ENCODE measurements around the gene ELP4.
"Not testable (repeated sequence)": the region's sequence is repeated elsewhere in the genome, so short reads cannot be mapped to it uniquely, and the experiment has no call there.

The ELP4 gene

GRCh38 chr11:31558001-31558400 lies 48.4 kb downstream of the ELP4 start:
- H3K27me3 ChIP-seq (ENCODE audit: insufficient read depth, low read length), result no peaks in the 10 kb centered on the region
- peak overlapping the region; percentile 58; the same call in 1 of the 2 replicates for H3K9ac ChIP-seq (ENCODE audit: low read depth, low read length)
- H3K4me3 ChIP-seq (ENCODE audit: low read length), result peak overlapping the region; percentile 29; the same call in 1 of the 2 replicates
- peaks cover 18% of the 10 kb centered on the region; the same call in 1 of the 2 replicates for H3K4me1 ChIP-seq (ENCODE audit: insufficient read depth, low read length)
- no peaks in the 10 kb centered on the region; the same call in 1 of the 2 replicates for H3K36me3 ChIP-seq (ENCODE audit: insufficient read depth, low read depth, low read length)
- H3K9me3 ChIP-seq (ENCODE audit: insufficient read depth, low read depth, low read length), result peaks cover 7% of the 10 kb centered on the region
- no peak overlapping the region for H3K27ac ChIP-seq (ENCODE audit: low read length)

GRCh38 chr11:31560842-31561476 lies 51.4 kb downstream of the ELP4 start:
- Histone ChIP-seq H3K9me3 (ENCODE audit: insufficient read depth, low read depth, low read length) (no peaks in the 10 kb centered on the region), H3K9ac (ENCODE audit: low read depth, low read length) (no peak overlapping the region), H3K27ac (ENCODE audit: low read length) (no peak overlapping the region), H3K4me3 (ENCODE audit: low read length) (no peak overlapping the region), H3K4me1 (ENCODE audit: insufficient read depth, low read length) (peaks cover 18% of the 10 kb centered on the region; the same call in 1 of the 2 replicates), H3K27me3 (ENCODE audit: insufficient read depth, low read length) (no peaks in the 10 kb centered on the region), H3K36me3 (ENCODE audit: insufficient read depth, low read depth, low read length) (no peaks in the 10 kb centered on the region)

GRCh38 chr11:31564517-31564916 lies 55.0 kb downstream of the ELP4 start:
- H3K9me3 ChIP-seq (ENCODE audit: insufficient read depth, low read depth, low read length); H3K4me1 ChIP-seq (ENCODE audit: insufficient read depth, low read length); H3K9ac ChIP-seq (ENCODE audit: low read depth, low read length); H3K4me3 ChIP-seq (ENCODE audit: low read length); H3K27me3 ChIP-seq (ENCODE audit: insufficient read depth, low read length); H3K36me3 ChIP-seq (ENCODE audit: insufficient read depth, low read depth, low read length); H3K27ac ChIP-seq (ENCODE audit: low read length): not testable (repeated sequence)

GRCh38 chr11:31574133-31574532 lies 64.6 kb downstream of the ELP4 start:
- H3K4me1 ChIP-seq (ENCODE audit: insufficient read depth, low read length); H3K9ac ChIP-seq (ENCODE audit: low read depth, low read length); H3K4me3 ChIP-seq (ENCODE audit: low read length); H3K27ac ChIP-seq (ENCODE audit: low read length); H3K36me3 ChIP-seq (ENCODE audit: insufficient read depth, low read depth, low read length); H3K27me3 ChIP-seq (ENCODE audit: insufficient read depth, low read length); H3K9me3 ChIP-seq (ENCODE audit: insufficient read depth, low read depth, low read length): not testable (repeated sequence)

GRCh38 chr11:31575764-31576163 lies 66.2 kb downstream of the ELP4 start:
- not testable (repeated sequence) for H3K27ac ChIP-seq (ENCODE audit: low read length); H3K9me3 ChIP-seq (ENCODE audit: insufficient read depth, low read depth, low read length); H3K4me1 ChIP-seq (ENCODE audit: insufficient read depth, low read length); H3K36me3 ChIP-seq (ENCODE audit: insufficient read depth, low read depth, low read length); H3K27me3 ChIP-seq (ENCODE audit: insufficient read depth, low read length); H3K4me3 ChIP-seq (ENCODE audit: low read length); H3K9ac ChIP-seq (ENCODE audit: low read depth, low read length)

- H3K27me3 ChIP-seq (ENCODE audit: insufficient read depth, low read length); H3K9ac ChIP-seq (ENCODE audit: low read depth, low read length); H3K9me3 ChIP-seq (ENCODE audit: insufficient read depth, low read depth, low read length); H3K4me1 ChIP-seq (ENCODE audit: insufficient read depth, low read length); H3K4me3 ChIP-seq (ENCODE audit: low read length); H3K36me3 ChIP-seq (ENCODE audit: insufficient read depth, low read depth, low read length); H3K27ac ChIP-seq (ENCODE audit: low read length): not testable (repeated sequence)
These were observed 69.8 kb downstream of the ELP4 start for GRCh38 chr11:31579412-31579811.

- peaks cover 9% of the 10 kb centered on the region; the same call in 1 of the 2 replicates for H3K4me1 ChIP-seq (ENCODE audit: insufficient read depth, low read length)
- no peaks in the 10 kb centered on the region for H3K27me3 ChIP-seq (ENCODE audit: insufficient read depth, low read length)
- H3K36me3 ChIP-seq (ENCODE audit: insufficient read depth, low read depth, low read length), result no peaks in the 10 kb centered on the region
These were observed 73.1 kb downstream of the ELP4 start for GRCh38 chr11:31582697-31583096.

GRCh38 chr11:31598454-31598853 lies 88.9 kb downstream of the ELP4 start:
- no peaks in the 10 kb centered on the region for H3K36me3 ChIP-seq (ENCODE audit: insufficient read depth, low read depth, low read length)
- no peak overlapping the region for H3K4me3 ChIP-seq (ENCODE audit: low read length)
- no peaks in the 10 kb centered on the region for H3K27me3 ChIP-seq (ENCODE audit: insufficient read depth, low read length)
- H3K9me3 ChIP-seq (ENCODE audit: insufficient read depth, low read depth, low read length), result peaks cover 5% of the 10 kb centered on the region; the same call in 1 of the 2 replicates
- no peak overlapping the region for H3K9ac ChIP-seq (ENCODE audit: low read depth, low read length)
- peaks cover 6% of the 10 kb centered on the region; the same call in 1 of the 2 replicates for H3K4me1 ChIP-seq (ENCODE audit: insufficient read depth, low read length)
- H3K27ac ChIP-seq (ENCODE audit: low read length), result no peak overlapping the region

More at GRCh38 chr11:31582697-31583096, 73.1 kb downstream of the ELP4 start:
- Histone ChIP-seq H3K9me3 (ENCODE audit: insufficient read depth, low read depth, low read length) (no peaks in the 10 kb centered on the region), H3K9ac (ENCODE audit: low read depth, low read length) (peak overlapping the region; percentile 29; the same call in 1 of the 2 replicates), H3K27ac (ENCODE audit: low read length) (no peak overlapping the region), H3K4me3 (ENCODE audit: low read length) (peak overlapping the region; percentile 42; the same call in 1 of the 2 replicates)

- Histone ChIP-seq H3K9me3 (ENCODE audit: insufficient read depth, low read depth, low read length) (peaks cover 5% of the 10 kb centered on the region; the same call in 1 of the 2 replicates), H3K36me3 (ENCODE audit: insufficient read depth, low read depth, low read length) (no peaks in the 10 kb centered on the region), H3K27me3 (ENCODE audit: insufficient read depth, low read length) (no peaks in the 10 kb centered on the region), H3K4me1 (ENCODE audit: insufficient read depth, low read length) (peaks cover 6% of the 10 kb centered on the region; the same call in 1 of the 2 replicates), H3K9ac (ENCODE audit: low read depth, low read length) (no peak overlapping the region), H3K4me3 (ENCODE audit: low read length) (no peak overlapping the region; the same call in 1 of the 2 replicates), H3K27ac (ENCODE audit: low read length) (peak overlapping the region; percentile 0)
These were observed 92.2 kb downstream of the ELP4 start for GRCh38 chr11:31601635-31602282.

- H3K36me3 ChIP-seq (ENCODE audit: insufficient read depth, low read depth, low read length), result no peaks in the 10 kb centered on the region
- H3K4me1 ChIP-seq (ENCODE audit: insufficient read depth, low read length), result peaks cover 3% of the 10 kb centered on the region; the same call in 1 of the 2 replicates
- H3K27me3 ChIP-seq (ENCODE audit: insufficient read depth, low read length), result no peaks in the 10 kb centered on the region
- no peak overlapping the region for H3K9ac ChIP-seq (ENCODE audit: low read depth, low read length)
- no peak overlapping the region for H3K27ac ChIP-seq (ENCODE audit: low read length)
- no peaks in the 10 kb centered on the region for H3K9me3 ChIP-seq (ENCODE audit: insufficient read depth, low read depth, low read length)
- no peak overlapping the region for H3K4me3 ChIP-seq (ENCODE audit: low read length)
These were observed 97.3 kb downstream of the ELP4 start for GRCh38 chr11:31606893-31607292.

- Histone ChIP-seq H3K9me3 (ENCODE audit: insufficient read depth, low read depth, low read length) (no peaks in the 10 kb centered on the region), H3K27me3 (ENCODE audit: insufficient read depth, low read length) (no peaks in the 10 kb centered on the region), H3K27ac (ENCODE audit: low read length) (no peak overlapping the region), H3K36me3 (ENCODE audit: insufficient read depth, low read depth, low read length) (no peaks in the 10 kb centered on the region), H3K4me3 (ENCODE audit: low read length) (no peak overlapping the region), H3K9ac (ENCODE audit: low read depth, low read length) (no peak overlapping the region), H3K4me1 (ENCODE audit: insufficient read depth, low read length) (peaks cover 9% of the 10 kb centered on the region; the same call in 1 of the 2 replicates)
These were observed 98.3 kb downstream of the ELP4 start for GRCh38 chr11:31607914-31608313.

GRCh38 chr11:31608995-31609394 lies 99.4 kb downstream of the ELP4 start:
- Histone ChIP-seq H3K27me3 (ENCODE audit: insufficient read depth, low read length) (no peaks in the 10 kb centered on the region), H3K9me3 (ENCODE audit: insufficient read depth, low read depth, low read length) (no peaks in the 10 kb centered on the region), H3K4me1 (ENCODE audit: insufficient read depth, low read length) (peaks cover 9% of the 10 kb centered on the region; the same call in 1 of the 2 replicates), H3K4me3 (ENCODE audit: low read length) (no peak overlapping the region), H3K9ac (ENCODE audit: low read depth, low read length) (no peak overlapping the region), H3K27ac (ENCODE audit: low read length) (no peak overlapping the region), H3K36me3 (ENCODE audit: insufficient read depth, low read depth, low read length) (no peaks in the 10 kb centered on the region)
